BLaER1 (cell line): ENCODE measurements around the gene TTYH2.
A peak's percentile ranks its signal among the peaks of the same experiment; 100 is the strongest.

Experiments used
- H3K27ac ChIP-seq: shearing (Covaris generic); formaldehyde crosslinking; 2 replicates; pipeline ENCODE4 v1.8.1; 2022
- H3K27me3 ChIP-seq: shearing (Covaris generic); formaldehyde crosslinking; 2 replicates; pipeline ENCODE4 v1.8.1; 2022
- H3K36me3 ChIP-seq: shearing (Covaris generic); formaldehyde crosslinking; 2 replicates; pipeline ENCODE4 v1.8.1; 2022
- H3K4me1 ChIP-seq: shearing (Covaris generic); formaldehyde crosslinking; 2 replicates; pipeline ENCODE4 v1.8.1; 2022
- H3K4me2 ChIP-seq: shearing (Covaris generic); formaldehyde crosslinking; 2 replicates; pipeline ENCODE4 v1.8.1; 2022
- H3K4me3 ChIP-seq: shearing (Covaris generic); formaldehyde crosslinking; 2 replicates; pipeline ENCODE4 v1.8.1; 2022
- H3K9ac ChIP-seq: shearing (Covaris generic); formaldehyde crosslinking; 2 replicates; pipeline ENCODE4 v1.8.1; 2022
- H3K9me3 ChIP-seq: shearing (Covaris generic); formaldehyde crosslinking; 2 replicates; pipeline ENCODE4 v1.8.1; 2022
- H4K20me1 ChIP-seq: shearing (Covaris generic); formaldehyde crosslinking; 2 replicates; pipeline ENCODE4 v1.8.1; 2022
- Cebpa-rat ChIP-seq: shearing (Covaris generic); IDR thresholded peaks from 2 replicates; pipeline ENCODE4 v1.8.1; 2022

The TTYH2 gene

DNA sequence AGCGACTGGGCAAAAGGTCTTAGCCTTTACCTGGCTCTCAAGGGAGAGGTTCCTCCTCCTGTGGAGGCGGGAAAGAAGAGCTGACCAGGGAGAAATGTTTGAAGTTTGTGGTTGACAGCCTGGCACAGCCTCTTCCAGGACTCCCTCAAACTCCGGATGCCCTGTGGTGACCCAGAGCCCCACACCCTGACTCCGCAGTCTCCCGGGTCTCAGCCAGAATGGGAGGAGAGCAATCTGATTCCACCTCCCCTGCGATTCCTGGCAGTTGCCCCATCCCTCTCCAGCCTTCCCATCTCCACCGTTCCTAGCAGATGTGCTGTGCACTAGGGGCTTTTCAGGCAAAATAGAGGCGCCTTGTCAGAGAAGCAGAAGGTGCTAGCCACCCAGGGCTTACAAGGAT is 55.2 kb downstream of the TTYH2 start:
- H3K36me3 ChIP-seq: no peaks in the 10 kb centered on the region
- H3K9ac ChIP-seq: no peak overlapping the region
- H3K27me3 ChIP-seq: no peaks in the 10 kb centered on the region; the same call in 1 of the 2 replicates
- no peaks in the 10 kb centered on the region for H4K20me1 ChIP-seq
- no peak for TF ChIP-seq Cebpa-rat
- H3K4me1 ChIP-seq: peaks cover 12% of the 10 kb centered on the region
- no peak overlapping the region for H3K27ac ChIP-seq
- no peak overlapping the region for H3K4me3 ChIP-seq
- H3K4me2 ChIP-seq: no peak overlapping the region
- peaks cover 15% of the 10 kb centered on the region; the same call in 1 of the 2 replicates for H3K9me3 ChIP-seq

- Histone ChIP-seq H3K9ac (no peak overlapping the region), H3K4me1 (peaks cover 29% of the 10 kb centered on the region), H3K27ac (no peak overlapping the region), H4K20me1 (no peaks in the 10 kb centered on the region), H3K36me3 (no peaks in the 10 kb centered on the region), H3K27me3 (no peaks in the 10 kb centered on the region; the same call in 1 of the 2 replicates), H3K4me2 (no peak overlapping the region), H3K4me3 (no peak overlapping the region), H3K9me3 (peaks cover 15% of the 10 kb centered on the region; the same call in 1 of the 2 replicates)
- no peak for TF ChIP-seq Cebpa-rat
Observed at GRCh38 chr17:74270333-74270732, 57.0 kb downstream of the TTYH2 start.

GRCh38 chr17:74271281-74271680 is 57.9 kb downstream of the TTYH2 start:
- H3K4me2 ChIP-seq: no peak overlapping the region; the same call in 1 of the 2 replicates
- H3K27me3 ChIP-seq: no peaks in the 10 kb centered on the region; the same call in 1 of the 2 replicates
- no peaks in the 10 kb centered on the region for H3K36me3 ChIP-seq
- H3K9me3 ChIP-seq: peaks cover 15% of the 10 kb centered on the region; the same call in 1 of the 2 replicates
- no peak overlapping the region for H3K9ac ChIP-seq
- H4K20me1 ChIP-seq: no peaks in the 10 kb centered on the region
- H3K27ac ChIP-seq: no peak overlapping the region
- no peak overlapping the region for H3K4me3 ChIP-seq
- TF ChIP-seq Cebpa-rat: no peak
- peaks cover 39% of the 10 kb centered on the region for H3K4me1 ChIP-seq

DNA sequence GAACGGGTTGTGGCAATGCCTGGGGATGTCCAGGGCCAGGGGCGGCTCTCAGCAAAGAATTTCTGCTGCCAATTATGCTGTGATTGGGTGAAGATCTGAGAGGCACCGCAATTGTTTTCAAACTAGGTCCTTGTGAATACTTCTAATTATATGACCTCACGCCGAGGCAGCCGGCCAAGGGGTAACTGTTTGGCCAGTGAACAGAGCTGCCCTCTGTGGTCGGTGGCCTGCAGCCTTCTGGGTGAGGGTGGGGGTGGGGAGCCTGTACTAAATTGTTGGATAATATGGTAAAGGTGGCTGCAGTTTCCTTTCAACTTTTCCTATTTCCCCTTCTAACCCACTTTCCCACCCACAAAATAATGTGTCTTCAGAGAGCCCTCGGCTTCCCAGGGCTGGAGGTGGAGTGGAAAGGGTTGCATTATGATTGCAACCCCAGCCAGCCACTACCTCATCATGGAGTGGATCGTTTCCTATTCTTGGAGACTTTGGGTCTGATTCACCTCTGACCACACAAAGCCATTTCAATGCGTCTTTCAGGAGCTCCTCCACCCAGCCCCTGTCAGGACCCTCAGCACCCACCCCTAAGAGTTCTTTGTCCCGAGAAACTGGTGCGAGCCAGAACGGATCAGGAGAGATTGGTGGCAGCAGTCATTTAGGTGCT is 58.7 kb downstream of the TTYH2 start:
- H3K9ac ChIP-seq: no peak overlapping the region
- peaks cover 11% of the 10 kb centered on the region; the same call in 1 of the 2 replicates for H3K9me3 ChIP-seq
- peaks cover 46% of the 10 kb centered on the region for H3K4me1 ChIP-seq
- H3K36me3 ChIP-seq: no peaks in the 10 kb centered on the region
- no peaks in the 10 kb centered on the region; the same call in 1 of the 2 replicates for H3K27me3 ChIP-seq
- no peak overlapping the region for H3K4me2 ChIP-seq
- TF ChIP-seq Cebpa-rat: no peak
- no peak overlapping the region for H3K27ac ChIP-seq
- H4K20me1 ChIP-seq: no peaks in the 10 kb centered on the region
- H3K4me3 ChIP-seq: no peak overlapping the region

DNA sequence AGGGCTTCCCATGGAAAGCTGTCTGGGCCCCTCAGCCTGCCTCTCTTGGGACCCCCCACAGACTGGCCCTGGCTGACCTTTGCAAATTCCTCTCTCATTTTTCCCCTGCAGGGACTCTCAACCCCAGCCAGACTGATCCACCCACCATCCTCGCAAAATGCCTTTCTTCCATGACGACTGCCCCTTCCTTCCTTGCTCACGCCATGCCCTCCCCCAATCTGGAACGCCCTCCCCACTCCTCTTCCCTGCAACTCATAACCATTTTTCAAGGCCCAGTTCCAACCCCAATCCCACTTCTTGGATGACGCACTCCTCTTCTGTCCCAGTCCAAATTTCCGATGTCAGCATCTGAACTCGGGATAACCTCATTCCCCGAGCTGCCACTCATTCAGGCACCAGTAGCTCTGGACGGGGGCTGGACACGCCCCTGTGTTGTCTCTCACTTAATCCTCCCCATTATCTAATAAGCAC is 59.4 kb downstream of the TTYH2 start:
- no peaks in the 10 kb centered on the region; the same call in 1 of the 2 replicates for H3K27me3 ChIP-seq
- no peak for TF ChIP-seq Cebpa-rat
- H3K4me1 ChIP-seq: peaks cover 53% of the 10 kb centered on the region
- no peak overlapping the region for H3K4me2 ChIP-seq
- H3K9ac ChIP-seq: no peak overlapping the region
- H3K36me3 ChIP-seq: no peaks in the 10 kb centered on the region
- H3K9me3 ChIP-seq: 0 out of 2 replicates have a peak, but pooled peaks cover 4% of the 10 kb centered on the region
- H3K27ac ChIP-seq: no peak overlapping the region
- no peaks in the 10 kb centered on the region for H4K20me1 ChIP-seq
- H3K4me3 ChIP-seq: no peak overlapping the region

DNA sequence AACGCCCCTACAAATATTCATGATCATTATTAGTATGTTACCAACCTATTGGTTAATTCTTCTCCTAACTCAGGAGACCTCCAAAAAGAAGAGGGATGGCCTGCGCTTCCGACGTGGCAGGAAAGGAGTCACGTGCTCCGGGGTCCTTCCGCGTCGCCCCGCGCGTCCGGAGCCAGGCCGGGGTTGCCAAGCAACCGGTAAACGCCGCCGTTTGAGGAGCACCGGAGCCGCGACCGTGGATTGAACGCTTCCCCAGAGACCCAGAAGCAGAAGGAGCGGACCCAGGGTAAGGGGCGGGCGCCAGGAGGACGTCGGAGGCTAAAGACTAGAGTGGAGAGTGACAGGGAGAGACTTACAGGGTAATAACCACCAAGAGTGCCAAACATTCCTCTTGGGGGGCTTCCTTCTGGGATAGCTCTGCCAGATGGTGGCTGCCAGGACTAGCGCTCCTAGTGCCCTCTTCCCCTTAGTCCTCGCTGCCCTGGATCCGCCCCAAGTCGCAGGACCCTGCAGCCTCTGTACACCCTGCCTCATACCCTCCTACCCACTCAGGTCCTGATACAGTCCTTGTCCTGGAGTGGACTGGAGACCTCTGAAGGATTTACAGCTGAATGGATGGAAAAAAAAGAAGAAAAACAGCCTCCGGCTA is 60.8 kb downstream of the TTYH2 start, which contains the start of gene DNAI2:
DNAI2 (plus strand) TSS at position 175 of the 649 bp plus-strand sequence. CDS start 7,584 bp downstream, outside the sequence.
- no peaks in the 10 kb centered on the region for H4K20me1 ChIP-seq
- H3K4me3 ChIP-seq: peak within 1 kb of the TSS; percentile 28; the same call in 1 of the 2 replicates
- peaks cover 48% of the 10 kb centered on the region for H3K4me1 ChIP-seq
- H3K9me3 ChIP-seq: no peaks in the 10 kb centered on the region
- H3K4me2 ChIP-seq: peak within 1 kb of the TSS; percentile 93
- H3K9ac ChIP-seq: no peak within 1 kb of the TSS; the same call in 1 of the 2 replicates
- no peaks in the 10 kb centered on the region for H3K36me3 ChIP-seq
- no peak for TF ChIP-seq Cebpa-rat
- no peaks in the 10 kb centered on the region for H3K27me3 ChIP-seq
- H3K27ac ChIP-seq: no peak within 1 kb of the TSS

DNA sequence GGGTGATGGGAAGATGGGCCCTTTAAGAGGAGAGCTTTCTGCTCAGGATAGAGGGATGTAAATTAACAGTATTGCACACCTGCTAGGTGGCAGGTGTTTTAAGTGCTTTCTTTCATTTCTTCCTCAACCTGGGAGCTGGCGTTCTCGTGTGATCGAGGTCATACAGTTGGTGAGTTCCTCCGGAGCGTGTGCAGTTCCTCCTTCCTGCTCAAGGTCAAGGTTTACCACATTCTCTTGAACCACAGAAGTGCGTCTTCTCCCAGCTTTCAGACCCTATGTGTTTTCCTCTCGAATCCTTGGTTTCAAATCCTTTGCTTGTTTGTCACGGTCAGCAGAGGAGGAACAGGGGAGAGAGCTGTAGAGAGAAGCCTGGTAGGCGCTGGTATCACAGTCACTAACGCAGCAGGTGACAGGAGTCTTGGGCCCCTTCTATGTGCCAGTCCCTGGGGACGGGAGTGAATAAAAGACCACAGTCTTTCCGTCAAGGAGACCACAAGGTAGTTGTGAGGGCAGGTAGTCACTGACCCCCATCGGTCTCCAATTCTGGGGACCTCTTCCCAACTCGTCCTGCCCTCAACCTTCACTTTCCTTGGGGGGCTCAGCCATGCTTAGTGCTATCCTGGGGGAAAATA is 61.5 kb downstream of the TTYH2 start:
- H3K27me3 ChIP-seq: no peaks in the 10 kb centered on the region
- TF ChIP-seq Cebpa-rat: no peak
- peak overlapping the region; percentile 93 for H3K4me2 ChIP-seq

GRCh38 chr17:74276051-74276476 is 62.7 kb downstream of the TTYH2 start:
- peaks cover 57% of the 10 kb centered on the region for H3K4me1 ChIP-seq
- no peak overlapping the region for H3K27ac ChIP-seq
- no peaks in the 10 kb centered on the region for H3K9me3 ChIP-seq
- H3K36me3 ChIP-seq: no peaks in the 10 kb centered on the region
- no peak overlapping the region for H3K9ac ChIP-seq
- TF ChIP-seq Cebpa-rat: no peak
- no peaks in the 10 kb centered on the region for H4K20me1 ChIP-seq
- H3K4me2 ChIP-seq: peak overlapping the region; percentile 93
- H3K4me3 ChIP-seq: no peak overlapping the region
- no peaks in the 10 kb centered on the region for H3K27me3 ChIP-seq

More for the DNA sequence above, 61.5 kb downstream of the TTYH2 start:
- Histone ChIP-seq H3K4me3 (peak overlapping the region; percentile 28; the same call in 1 of the 2 replicates), H3K27ac (no peak overlapping the region), H4K20me1 (no peaks in the 10 kb centered on the region), H3K36me3 (no peaks in the 10 kb centered on the region), H3K9me3 (no peaks in the 10 kb centered on the region), H3K4me1 (peaks cover 50% of the 10 kb centered on the region), H3K9ac (no peak overlapping the region; the same call in 1 of the 2 replicates)

- H3K4me1 ChIP-seq: peaks cover 54% of the 10 kb centered on the region
- peak overlapping the region; percentile 93 for H3K4me2 ChIP-seq
- H3K9me3 ChIP-seq: no peaks in the 10 kb centered on the region
- H3K4me3 ChIP-seq: no peak overlapping the region
- no peak overlapping the region for H3K27ac ChIP-seq
- no peak overlapping the region for H3K9ac ChIP-seq
- no peak for TF ChIP-seq Cebpa-rat
- H3K27me3 ChIP-seq: no peaks in the 10 kb centered on the region
- no peaks in the 10 kb centered on the region for H4K20me1 ChIP-seq
- H3K36me3 ChIP-seq: no peaks in the 10 kb centered on the region
Observed at GRCh38 chr17:74276541-74277009, 63.2 kb downstream of the TTYH2 start.
